H9 (cell line): ENCODE measurements around the gene DCTN5. TPM values are rescaled to one million over a fixed set of nuclear protein-coding genes. Genes with fewer than 3 reads are reported as not detected.

Source experiments
- DNase-seq: peaks from one replicate; pipeline ENCODE4 v3.0.0-alpha.2; 2017
- H2AFZ ChIP-seq: one replicate; pipeline ENCODE4 v1.6.1; 2013; ENCODE audit warnings: mild to moderate bottlenecking, low read length, control low read depth, moderate library complexity
- H2AK5ac ChIP-seq: 2 replicates; pipeline ENCODE4 v1.6.1; 2013; ENCODE audit warnings: low read length, control low read depth, mixed read lengths; ENCODE audit not compliant: insufficient read length
- H2BK120ac ChIP-seq: one replicate; pipeline ENCODE4 v1.6.1; 2013; ENCODE audit warnings: low read depth, mild to moderate bottlenecking, low read length, control low read depth, inconsistent platforms; ENCODE audit not compliant: poor library complexity, severe bottlenecking
- H2BK12ac ChIP-seq: 2 replicates; pipeline ENCODE4 v1.6.1; 2013; ENCODE audit warnings: low read length, control low read depth, mixed read lengths, low read depth; ENCODE audit not compliant: insufficient read length
- H2BK15ac ChIP-seq: 2 replicates; pipeline ENCODE4 v1.6.1; 2013; ENCODE audit warnings: low read depth, low read length, control low read depth
- H2BK20ac ChIP-seq: one replicate; pipeline ENCODE4 v1.6.1; 2013; ENCODE audit warnings: low read depth, mild to moderate bottlenecking, low read length, control low read depth, inconsistent platforms; ENCODE audit not compliant: poor library complexity, severe bottlenecking
- H2BK5ac ChIP-seq: 2 replicates; pipeline ENCODE4 v1.6.1; 2013; ENCODE audit warnings: low read length, control low read depth, mixed read lengths; ENCODE audit not compliant: insufficient read length
- H3K14ac ChIP-seq: 2 replicates; pipeline ENCODE4 v1.6.1; 2013; ENCODE audit warnings: low read length, control low read depth; ENCODE audit not compliant: insufficient read depth
- H3K18ac ChIP-seq: 2 replicates; pipeline ENCODE4 v1.6.1; 2013; ENCODE audit warnings: low read depth, mild to moderate bottlenecking, mixed read lengths, low read length, control low read depth; ENCODE audit not compliant: insufficient read length
- H3K23ac ChIP-seq: 2 replicates; pipeline ENCODE4 v1.6.1; 2013; ENCODE audit warnings: low read length, control low read depth, mixed read lengths, low read depth; ENCODE audit not compliant: insufficient read length
- H3K23me2 ChIP-seq: 2 replicates; pipeline ENCODE4 v1.6.1; 2013; ENCODE audit warnings: low read depth, mild to moderate bottlenecking, mixed read lengths, low read length, control low read depth; ENCODE audit not compliant: insufficient read length, poor library complexity, severe bottlenecking
- H3K27ac ChIP-seq: 2 replicates; pipeline ENCODE4 v1.5.1; 2013; ENCODE audit warnings: low read length, control low read depth, mixed read lengths, low read depth; ENCODE audit not compliant: insufficient read length
- H3K27me3 ChIP-seq: 2 replicates; pipeline ENCODE4 v1.6.1; 2013; ENCODE audit warnings: low read length, control low read depth, inconsistent platforms; ENCODE audit not compliant: insufficient read depth
- H3K4ac ChIP-seq: 2 replicates; pipeline ENCODE4 v1.6.1; 2013; ENCODE audit warnings: low read depth, mild to moderate bottlenecking, control low read depth, inconsistent platforms, low read length, moderate library complexity
- H3K4me1 ChIP-seq: 2 replicates; pipeline ENCODE4 v1.6.1; 2013; ENCODE audit warnings: low read length, control low read depth, inconsistent platforms; ENCODE audit not compliant: insufficient read depth
- H3K4me2 ChIP-seq: 2 replicates; pipeline ENCODE4 v1.6.1; 2013; ENCODE audit warnings: low read length, control low read depth, mixed read lengths; ENCODE audit not compliant: insufficient read length, insufficient read depth
- H3K56ac ChIP-seq: 2 replicates; pipeline ENCODE4 v1.6.1; 2013; ENCODE audit warnings: low read depth, mild to moderate bottlenecking, mixed read lengths, low read length, control low read depth; ENCODE audit not compliant: insufficient read length
- H3K79me1 ChIP-seq: 2 replicates; pipeline ENCODE4 v1.6.1; 2013; ENCODE audit warnings: low read depth, mild to moderate bottlenecking, moderate library complexity, low read length, control low read depth, inconsistent platforms; ENCODE audit not compliant: insufficient read depth, poor library complexity, severe bottlenecking
- H3K79me2 ChIP-seq: 2 replicates; pipeline ENCODE4 v1.6.1; 2013; ENCODE audit warnings: low read length, control low read depth, inconsistent platforms; ENCODE audit not compliant: insufficient read depth
- H3K9ac ChIP-seq: 2 replicates; pipeline ENCODE4 v1.6.1; 2013; ENCODE audit warnings: low read length, control low read depth, mixed read lengths; ENCODE audit not compliant: insufficient read length; ENCODE audit errors: extremely low read depth
- H3K9me3 ChIP-seq: one replicate; pipeline ENCODE4 v1.6.1; 2013; ENCODE audit warnings: low read depth, low read length, inconsistent platforms; ENCODE audit not compliant: control insufficient read depth
- H3T11ph ChIP-seq: one replicate; pipeline ENCODE4 v1.6.1; 2013; ENCODE audit warnings: mild to moderate bottlenecking, low read length, control low read depth, inconsistent platforms
- H4K20me1 ChIP-seq: one replicate; pipeline ENCODE4 v1.6.1; 2013; ENCODE audit not compliant: control insufficient read depth, insufficient read length, insufficient read depth
- H4K5ac ChIP-seq: 2 replicates; pipeline ENCODE4 v1.6.1; 2013; ENCODE audit warnings: low read depth, mild to moderate bottlenecking, mixed read lengths, low read length, control low read depth; ENCODE audit not compliant: insufficient read length
- H4K8ac ChIP-seq: replicated peaks from 2 replicates; pipeline ENCODE4 v1.6.1; 2013; ENCODE audit warnings: low read length, control low read depth, mixed read lengths, low read depth; ENCODE audit not compliant: insufficient read length
- H4K91ac ChIP-seq: 2 replicates; pipeline ENCODE4 v1.6.1; 2013; ENCODE audit warnings: low read depth, mild to moderate bottlenecking, moderate library complexity, mixed read lengths, low read length, control low read depth; ENCODE audit not compliant: insufficient read length
- H3K27ac Mint-ChIP-seq, 3 experiments: 2 replicates in 2 of 3; 3 replicates in 1 of 3; pipeline ENCODE4 v1.8.0; 2020 to 2021; ENCODE audit warnings: mixed read lengths in 3 of 3, mild to moderate bottlenecking in 1 of 3, moderate library complexity in 1 of 3
- H3K27me3 Mint-ChIP-seq: 2 replicates; pipeline ENCODE4 v1.8.0; 2021; ENCODE audit warnings: low read depth, mild to moderate bottlenecking, moderate library complexity, mixed read lengths
- H3K36me3 Mint-ChIP-seq, 3 experiments: 2 replicates in 2 of 3; 3 replicates in 1 of 3; pipeline ENCODE4 v1.8.0; 2020 to 2021; ENCODE audit warnings: low read depth in 3 of 3, mixed read lengths in 3 of 3; ENCODE audit not compliant: insufficient read depth in 1 of 3
- H3K4me1 Mint-ChIP-seq, 2 experiments: 2 replicates each; pipeline ENCODE4 v1.8.0; 2020; ENCODE audit warnings: mixed read lengths in 2 of 2
- H3K4me3 Mint-ChIP-seq, 2 experiments: 2 replicates in 1 of 2; 3 replicates in 1 of 2; pipeline ENCODE4 v1.8.0; 2020 to 2021; ENCODE audit warnings: mild to moderate bottlenecking in 2 of 2, mixed read lengths in 2 of 2, moderate library complexity in 1 of 2
- H3K9me3 Mint-ChIP-seq, 2 experiments: 2 replicates in 1 of 2; 3 replicates in 1 of 2; pipeline ENCODE4 v1.8.0; 2020; ENCODE audit warnings: mild to moderate bottlenecking in 2 of 2, mixed read lengths in 2 of 2, moderate library complexity in 1 of 2
- CTCF ChIP-seq: fragments of 200-600 bp; sonication (generic); conservative IDR thresholded peaks from 3 replicates; pipeline ENCODE4 v1.8.0; 2021; ENCODE audit warnings: antibody characterized with exemption, mild to moderate bottlenecking
- WGBS: extraction: QIAGEN DNeasy Blood & Tissue Kit; methylation state at CpG from one replicate; pipeline ENCODE4 v1.1.7; 2013; ENCODE audit warnings: missing lambda C conversion rate, low lambda C conversion rate, mixed read lengths; ENCODE audit not compliant: insufficient read length; ENCODE audit errors: extremely low coverage; 5-methylcytosine and 5-hydroxymethylcytosine counted together
- total RNA-seq: library from RNA; stranded (reverse); gene quantifications from 2 replicates; pipeline ENCODE4 v1.2.1, GENCODE V29; 2021

DCTN5 gene
- total RNA-seq, 1 experiment from 2014 or later = 114 TPM

GRCh38 chr16:23651943-23652468 lies 10.7 kb downstream of the DCTN5 start:
- H2BK120ac ChIP-seq = no peak overlapping the region
- H2BK5ac ChIP-seq = no peak overlapping the region
- H2AK5ac ChIP-seq = no peak overlapping the region
- H3K14ac ChIP-seq = no peak overlapping the region
- H2BK15ac ChIP-seq = no peak overlapping the region
- no peak overlapping the region for H3K56ac ChIP-seq
- Mint-ChIP-seq H3K4me1 (peaks cover 3 to 7% of the 10 kb centered on the region in 2 experiments; a peak in 3 of 4 replicates), H3K36me3 (peaks cover 9 to 41% (median 23%) of the 10 kb centered on the region in 3 experiments; a peak in 5 of 7 replicates), H3K4me3 (no peak overlapping the region), H3K27me3 (no peaks in the 10 kb centered on the region), H3K27ac (no peak overlapping the region), H3K9me3 (no peaks in the 10 kb centered on the region)
- H2AFZ ChIP-seq = no peak overlapping the region
- H3K9me3 ChIP-seq = no peaks in the 10 kb centered on the region
- no peak overlapping the region for H3K27ac ChIP-seq
- no peak overlapping the region for H3K18ac ChIP-seq
- H4K5ac ChIP-seq = no peak overlapping the region
- H3T11ph ChIP-seq = no peak overlapping the region
- no CpG with 5 or more reads among the region's 4 CpGs for WGBS
- no peak overlapping the region for H4K8ac ChIP-seq
- no peaks in the 10 kb centered on the region for H3K23me2 ChIP-seq
- no peak overlapping the region for H3K4me2 ChIP-seq
- H3K4me1 ChIP-seq = no peaks in the 10 kb centered on the region
- no peak for DNase-seq
- no peak overlapping the region for H3K4ac ChIP-seq
- TF ChIP-seq CTCF = no peak
- H2BK12ac ChIP-seq = no peak overlapping the region
- H3K23ac ChIP-seq = no peak overlapping the region
- no peaks in the 10 kb centered on the region for H3K27me3 ChIP-seq
- H4K20me1 ChIP-seq = no peaks in the 10 kb centered on the region
- no peak overlapping the region for H3K9ac ChIP-seq
- no peak overlapping the region for H2BK20ac ChIP-seq
- H3K79me1 ChIP-seq = peaks cover 3% of the 10 kb centered on the region
- no peak overlapping the region for H4K91ac ChIP-seq
- H3K79me2 ChIP-seq = peaks cover 4% of the 10 kb centered on the region; the same call in 1 of the 2 replicates
